A673 (cell line): Measurements from ENCODE around the gene NFKBIB. TPM values are rescaled to one million over a fixed set of nuclear protein-coding genes. Genes with fewer than 3 reads are reported as not detected.
"Not testable (repeated sequence)": the region's sequence is repeated elsewhere in the genome, so short reads cannot be mapped to it uniquely, and the experiment has no call there.

Experiments used
- BruUV-seq: library from RNA; stranded (reverse); fragments of 400-500 nt; replicated peaks from 2 replicates; lab custom pipeline; 2021; lab: Mats Ljungman, UMichigan
- CTCF ChIA-PET: fragments of 300-600 bp; sonication (Branson Sonifier 250); formaldehyde crosslinking; loops from one replicate; lab custom pipeline; 2022; ENCODE audit warnings: antibody characterized with exemption; lab: Charles Lee
- POLR2A ChIA-PET: fragments of 300-600 bp; sonication (Branson Sonifier 250); formaldehyde crosslinking; loops from one replicate; lab custom pipeline; 2022; ENCODE audit warnings: antibody characterized with exemption; ENCODE audit not compliant: low non-redundant PET; lab: Charles Lee
- DNase-seq: peaks from one replicate; pipeline ENCODE4 v3.0.0-alpha.2; 2015; ENCODE audit warnings: low spot score
- H3K27ac ChIP-seq: fragments of 200-600 bp; sonication (generic); 2 replicates; pipeline ENCODE4 v1.5.1; 2016; ENCODE audit warnings: mixed run types, low read depth, mild to moderate bottlenecking, mixed read lengths, antibody characterized with exemption, low read length; ENCODE audit not compliant: poor library complexity, severe bottlenecking
- H3K27me3 ChIP-seq: fragments of 200-600 bp; sonication (generic); replicated peaks from 2 replicates; pipeline ENCODE4 v1.6.1; 2017; ENCODE audit warnings: mixed run types, low read depth, mild to moderate bottlenecking, mixed read lengths, antibody characterized with exemption, low read length; ENCODE audit not compliant: insufficient read depth, poor library complexity
- H3K36me3 ChIP-seq: fragments of 200-600 bp; sonication (generic); 2 replicates; pipeline ENCODE4 v1.6.1; 2016; ENCODE audit warnings: mixed run types, mild to moderate bottlenecking, mixed read lengths, antibody characterized with exemption, low read length; ENCODE audit not compliant: insufficient read depth, poor library complexity, severe bottlenecking
- H3K4me1 ChIP-seq: fragments of 200-600 bp; sonication (generic); 2 replicates; pipeline ENCODE4 v1.6.1; 2017; ENCODE audit warnings: mixed run types, mild to moderate bottlenecking, mixed read lengths, antibody characterized with exemption, low read length; ENCODE audit not compliant: insufficient read depth, poor library complexity, severe bottlenecking
- H3K4me3 ChIP-seq: fragments of 200-600 bp; sonication (generic); 2 replicates; pipeline ENCODE4 v1.5.1; 2016; ENCODE audit warnings: low read depth, mixed run types, mild to moderate bottlenecking, mixed read lengths, low read length; ENCODE audit not compliant: poor library complexity, severe bottlenecking
- H3K9me3 ChIP-seq: fragments of 200-600 bp; sonication (generic); 2 replicates; pipeline ENCODE4 v1.6.1; 2016; ENCODE audit warnings: mixed run types, low read depth, mild to moderate bottlenecking, mixed read lengths, antibody characterized with exemption, low read length; ENCODE audit not compliant: poor library complexity, severe bottlenecking
- CTCF ChIP-seq: fragments of 300-800, 200-600 bp; sonication (generic); conservative IDR thresholded peaks from 2 replicates; pipeline ENCODE4 v1.5.1; 2017; ENCODE audit warnings: low read depth, mild to moderate bottlenecking, antibody characterized with exemption, low read length, moderate library complexity, mixed read lengths
- EZH2 ChIP-seq: fragments of 200-600 bp; sonication (generic); IDR thresholded peaks from 2 replicates; pipeline ENCODE4 v1.6.1; 2017; ENCODE audit warnings: borderline replicate concordance, low read depth, mild to moderate bottlenecking, mixed read lengths, antibody characterized with exemption, low read length; ENCODE audit not compliant: poor library complexity, severe bottlenecking
- intact Hi-C: fragments of 100-400 bp; cut with micrococcal nuclease; formaldehyde crosslinking; loops from one replicate; pipeline ENCODE4 v1.10.0; 2022; ENCODE audit not compliant: unreplicated experiment
- total RNA-seq: library from RNA; stranded (reverse); gene quantifications from 2 replicates; pipeline ENCODE4 v1.2.3, GENCODE V29; 2021

Gene NFKBIB
- total RNA-seq, 1 experiment from 2014 or later, result 51.9 TPM

GRCh38 chr19:38853214-38853613 lies 46.6 kb upstream of the NFKBIB start:
- H3K9me3 ChIP-seq, result no peaks in the 10 kb centered on the region
- no peaks in the 10 kb centered on the region for H3K27me3 ChIP-seq
- H3K27ac ChIP-seq, result no peak overlapping the region
- intact Hi-C loops, result no loop called here
- peak overlapping the region; percentile 88 for H3K4me3 ChIP-seq
- POLR2A ChIA-PET, result no interaction called here
- peaks cover 7% of the 10 kb centered on the region for H3K36me3 ChIP-seq
- no peak for DNase-seq
- TF ChIP-seq CTCF (no peak), EZH2 (no peak)
- CTCF ChIA-PET, result no interaction called here
- no TSS peak for BruUV-seq
- H3K4me1 ChIP-seq, result peaks cover 6% of the 10 kb centered on the region

- H3K36me3 ChIP-seq, DNase-seq, H3K27me3 ChIP-seq, H3K4me1 ChIP-seq, H3K27ac ChIP-seq, BruUV-seq, POLR2A ChIA-PET, intact Hi-C loops, H3K4me3 ChIP-seq, CTCF ChIA-PET, H3K9me3 ChIP-seq: not testable (repeated sequence)
Observed at GRCh38 chr19:38854961-38855360, 44.8 kb upstream of the NFKBIB start.

- DNase-seq, H3K36me3 ChIP-seq, POLR2A ChIA-PET, H3K27me3 ChIP-seq, BruUV-seq, H3K4me3 ChIP-seq, H3K27ac ChIP-seq, CTCF ChIA-PET, H3K9me3 ChIP-seq, intact Hi-C loops, H3K4me1 ChIP-seq: not testable (repeated sequence)
Observed at GRCh38 chr19:38855751-38856150, 44.0 kb upstream of the NFKBIB start.

- Histone ChIP-seq H3K9me3 (no peaks in the 10 kb centered on the region), H3K36me3 (no peaks in the 10 kb centered on the region), H3K27me3 (no peaks in the 10 kb centered on the region), H3K4me3 (no peak overlapping the region), H3K4me1 (no peaks in the 10 kb centered on the region), H3K27ac (no peak overlapping the region)
- TF ChIP-seq EZH2, result no peak
- intact Hi-C loops, result no loop called here
- no peak for DNase-seq
- BruUV-seq, result no TSS peak
- CTCF ChIA-PET, result no interaction called here
- POLR2A ChIA-PET, result no interaction called here
Observed at GRCh38 chr19:38856813-38857212, 43.0 kb upstream of the NFKBIB start.

- H3K27ac ChIP-seq, H3K27me3 ChIP-seq, DNase-seq, POLR2A ChIA-PET, H3K36me3 ChIP-seq, CTCF ChIA-PET, BruUV-seq, H3K9me3 ChIP-seq, intact Hi-C loops, H3K4me3 ChIP-seq: not testable (repeated sequence)
- peaks cover 10% of the 10 kb centered on the region for H3K4me1 ChIP-seq
Observed at GRCh38 chr19:38859631-38860204, 40.1 kb upstream of the NFKBIB start.
